Prostate gland (tissue), 2 donors: ENCODE results near the gene DRD2. TPM values are rescaled to one million over a fixed set of nuclear protein-coding genes. Genes with fewer than 3 reads are reported as not detected.

Experiments
- DNase-seq: peaks from one replicate; pipeline ENCODE4 v3.0.0-alpha.2; 2019; ENCODE audit warnings: low spot score
- H3K27ac ChIP-seq, 2 donors: fragments of 200-600 bp; sonication (generic); 2 replicates each; pipeline ENCODE4 v1.5.1; 2017 to 2019
- H3K27me3 ChIP-seq: fragments of 200-600 bp; sonication (generic); replicated peaks from 2 replicates; pipeline ENCODE4 v1.5.1; 2019; ENCODE audit not compliant: insufficient read depth
- H3K36me3 ChIP-seq, 2 donors: fragments of 200-600 bp; sonication (generic); 1 replicate in 1 of 2; 2 replicates in 1 of 2; pipeline versions ENCODE4 v1.5.1 to v1.8.1; 2017 to 2019
- H3K4me1 ChIP-seq: fragments of 200-600 bp; sonication (generic); replicated peaks from 2 replicates; pipeline ENCODE4 v1.5.1; 2019
- H3K4me3 ChIP-seq, 2 donors: fragments of 200-600 bp; sonication (generic); 2 replicates each; pipeline ENCODE4 v1.5.1; 2017 to 2019
- H3K9me3 ChIP-seq: fragments of 200-600 bp; sonication (generic); 2 replicates; pipeline ENCODE4 v1.5.1; 2017
- CTCF ChIP-seq, 4 experiments: fragments of 200-600 bp in 2 of 4; fragments of 450-650 bp in 2 of 4; sonication (generic) in 2 of 4; IDR thresholded peaks; 1 replicate in 3 of 4; 2 replicates in 1 of 4; pipeline ENCODE4 v1.5.1; 2016 to 2019; ENCODE audit warnings: antibody characterized with exemption in 4 of 4, mild to moderate bottlenecking in 2 of 4, moderate library complexity in 2 of 4
- POLR2A ChIP-seq: fragments of 450-650 bp; IDR thresholded peaks from one replicate; pipeline ENCODE4 v1.6.1; 2016; ENCODE audit warnings: antibody characterized with exemption, mild to moderate bottlenecking
- POLR2AphosphoS5 ChIP-seq: sonication (generic); formaldehyde crosslinking; IDR thresholded peaks from one replicate; pipeline ENCODE4 v1.6.1; 2017; ENCODE audit warnings: antibody characterized with exemption
- WGBS: methylation state at CpG from one replicate; pipeline ENCODE4 v1.1.5; 2018; 5-methylcytosine and 5-hydroxymethylcytosine counted together
- intact Hi-C: fragments of 100-400 bp; cut with DNase I; formaldehyde crosslinking; loops from one replicate; pipeline ENCODE4 v1.14.2; 2022
- total RNA-seq, 2 donors: library from RNA; depleted of rRNA; stranded (reverse); fragments of >200 nt; gene quantifications; one replicate each; pipeline ENCODE4 v1.1.0, GENCODE V29; 2016

DRD2 gene
- total RNA-seq, 2 donors from 2014 or later: 0.68 to 2.4 TPM

- Histone ChIP-seq H3K9me3 (no peaks in the 10 kb centered on the region), H3K36me3 (no peaks in the 10 kb centered on the region), H3K4me1 (no peaks in the 10 kb centered on the region), H3K4me3 (no peak overlapping the region), H3K27ac (no peak overlapping the region), H3K27me3 (no peaks in the 10 kb centered on the region)
- 89% methylated on average over 6 of the region's 6 CpGs for WGBS
- DNase-seq: no peak
- no peak for TF ChIP-seq CTCF (IDR thresholded peaks at IDR 0.05)
- TF ChIP-seq POLR2A: no peak
- no peak for TF ChIP-seq POLR2AphosphoS5
- intact Hi-C loops: no loop called here
Observed at GRCh38 chr11:113449743-113450142, 25.5 kb downstream of the DRD2 start.

- Histone ChIP-seq H3K4me1 (no peaks in the 10 kb centered on the region), H3K9me3 (no peaks in the 10 kb centered on the region), H3K4me3 (no peak overlapping the region), H3K36me3 (no peaks in the 10 kb centered on the region), H3K27me3 (no peaks in the 10 kb centered on the region), H3K27ac (no peak overlapping the region)
- no peak for TF ChIP-seq CTCF (IDR thresholded peaks at IDR 0.05)
- TF ChIP-seq POLR2A: no peak
- no peak for TF ChIP-seq POLR2AphosphoS5
- intact Hi-C loops: no loop called here
- DNase-seq: no peak
- 74% methylated on average over 5 of the region's 5 CpGs for WGBS
Observed at GRCh38 chr11:113448316-113448677, 26.9 kb downstream of the DRD2 start.

- no peaks in the 10 kb centered on the region for H3K9me3 ChIP-seq
- no peak overlapping the region for H3K4me3 ChIP-seq
- DNase-seq: no peak
- TF ChIP-seq CTCF (IDR thresholded peaks at IDR 0.05) (no peak), POLR2A (no peak), POLR2AphosphoS5 (no peak)
- H3K36me3 ChIP-seq: no peaks in the 10 kb centered on the region
- no peaks in the 10 kb centered on the region for H3K27me3 ChIP-seq
- 79% methylated on average over 8 of the region's 8 CpGs for WGBS
- H3K4me1 ChIP-seq: no peaks in the 10 kb centered on the region
- no peak overlapping the region for H3K27ac ChIP-seq
- intact Hi-C loops: no loop called here
Observed at GRCh38 chr11:113447621-113448315, 27.4 kb downstream of the DRD2 start.

- intact Hi-C loops: no loop called here
- peak; percentile 26 for DNase-seq
- H3K27ac ChIP-seq: no peak overlapping the region
- H3K4me3 ChIP-seq: no peak overlapping the region
- H3K9me3 ChIP-seq: no peaks in the 10 kb centered on the region
- WGBS: 41% methylated on average over 6 of the region's 6 CpGs
- H3K4me1 ChIP-seq: no peaks in the 10 kb centered on the region
- H3K36me3 ChIP-seq: no peaks in the 10 kb centered on the region
- TF ChIP-seq POLR2AphosphoS5 (no peak), CTCF (IDR thresholded peaks at IDR 0.05) (no peak), POLR2A (no peak)
- H3K27me3 ChIP-seq: no peaks in the 10 kb centered on the region
Observed at GRCh38 chr11:113446938-113447337, 28.3 kb downstream of the DRD2 start.

- TF ChIP-seq POLR2A: no peak
- TF ChIP-seq CTCF (IDR thresholded peaks at IDR 0.05): no peak
- no peak for TF ChIP-seq POLR2AphosphoS5
- intact Hi-C loops: no loop called here
- Histone ChIP-seq H3K36me3 (no peaks in the 10 kb centered on the region), H3K27me3 (no peaks in the 10 kb centered on the region), H3K27ac (no peak overlapping the region), H3K4me3 (no peak overlapping the region), H3K9me3 (no peaks in the 10 kb centered on the region), H3K4me1 (no peaks in the 10 kb centered on the region)
- WGBS: 79% methylated on average over 6 of the region's 6 CpGs
- no peak for DNase-seq
Observed at GRCh38 chr11:113446112-113446511, 29.1 kb downstream of the DRD2 start.
